GM23248 (cell line): ENCODE measurements around the gene EEA1. TPM values are rescaled to one million over a fixed set of nuclear protein-coding genes. Genes with fewer than 3 reads are reported as not detected.

ENCODE experiments used
- DNase-seq: peaks from one replicate; pipeline ENCODE4 v3.0.0-alpha.2; 2015
- H2AFZ ChIP-seq: fragments of 200-600 bp; sonication (generic); 2 replicates; pipeline ENCODE4 v1.6.1; 2016; ENCODE audit warnings: antibody characterized with exemption
- H3F3A ChIP-seq: fragments of 200-600 bp; sonication (generic); 2 replicates; pipeline ENCODE4 v1.6.1; 2016; ENCODE audit warnings: mild to moderate bottlenecking, antibody characterized with exemption, mixed run types; ENCODE audit not compliant: insufficient read depth
- H3K27ac ChIP-seq: fragments of 200-600 bp; sonication (generic); 2 replicates; pipeline ENCODE4 v1.5.1; 2016; ENCODE audit warnings: mild to moderate bottlenecking
- H3K27me3 ChIP-seq: fragments of 200-600 bp; sonication (generic); replicated peaks from 2 replicates; pipeline ENCODE4 v1.6.1; 2016; ENCODE audit warnings: mild to moderate bottlenecking; ENCODE audit not compliant: insufficient read depth
- H3K36me3 ChIP-seq: fragments of 200-600 bp; sonication (generic); 2 replicates; pipeline ENCODE4 v1.6.1; 2016; ENCODE audit warnings: low read depth, mild to moderate bottlenecking
- H3K4me1 ChIP-seq: fragments of 200-600 bp; sonication (generic); 2 replicates; pipeline ENCODE4 v1.6.1; 2016; ENCODE audit warnings: mild to moderate bottlenecking; ENCODE audit not compliant: insufficient read depth
- H3K4me2 ChIP-seq: fragments of 200-600 bp; sonication (generic); one replicate; pipeline ENCODE4 v1.6.1; 2016; ENCODE audit warnings: mild to moderate bottlenecking; ENCODE audit not compliant: unreplicated experiment
- H3K4me3 ChIP-seq: fragments of 200-600 bp; sonication (generic); 2 replicates; pipeline ENCODE4 v1.5.1; 2016; ENCODE audit warnings: mild to moderate bottlenecking
- H3K79me2 ChIP-seq: fragments of 200-600 bp; sonication (generic); 2 replicates; pipeline ENCODE4 v1.6.1; 2016; ENCODE audit warnings: mild to moderate bottlenecking; ENCODE audit not compliant: insufficient read depth
- H3K9ac ChIP-seq: fragments of 200-600 bp; sonication (generic); 2 replicates; pipeline ENCODE4 v1.6.1; 2016; ENCODE audit warnings: mild to moderate bottlenecking
- H3K9me2 ChIP-seq: fragments of 200-600 bp; sonication (generic); 2 replicates; pipeline ENCODE4 v1.6.1; 2016; ENCODE audit warnings: mixed run types, mild to moderate bottlenecking, moderate library complexity; ENCODE audit not compliant: insufficient read depth
- H3K9me3 ChIP-seq: fragments of 200-600 bp; sonication (generic); one replicate; pipeline ENCODE4 v1.6.1; 2017; ENCODE audit warnings: low read depth
- H4K20me1 ChIP-seq: fragments of 200-600 bp; sonication (generic); 2 replicates; pipeline ENCODE4 v1.6.0; 2016; ENCODE audit not compliant: insufficient read depth
- EZH2 ChIP-seq: fragments of 200-600 bp; sonication (generic); IDR thresholded peaks from 2 replicates; pipeline ENCODE4 v1.6.1; 2018; ENCODE audit warnings: antibody characterized with exemption, mild to moderate bottlenecking; ENCODE audit not compliant: insufficient read depth, poor library complexity, severe bottlenecking
- EZH2phosphoT487 ChIP-seq: fragments of 200-600 bp; sonication (generic); IDR thresholded peaks from 2 replicates; pipeline ENCODE4 v1.6.1; 2018; ENCODE audit warnings: antibody characterized with exemption, moderate library complexity, mild to moderate bottlenecking, low read depth; ENCODE audit not compliant: insufficient read depth
- WGBS, 2 experiments: methylation state at CpG; one replicate each; pipeline ENCODE4 v1.1.6; 2015 to 2017; ENCODE audit warnings: low lambda C conversion rate in 2 of 2, low coverage in 1 of 2; ENCODE audit errors: missing lambda C conversion rate in 2 of 2; 5-methylcytosine and 5-hydroxymethylcytosine counted together
- in situ Hi-C: fragments of 300-500 bp; cut with MboI; formaldehyde crosslinking; loops from 2 replicates; pipeline ENCODE4 v1.15.0; 2020
- polyA plus RNA-seq: library from polyadenylated mRNA; unstranded; fragments of >200 nt; fragmentation: Nextera tagmentation; extraction: Ambion mirVana; gene quantifications from 2 replicates; pipeline ENCODE4 v1.2.1, GENCODE V29; 2016
- total RNA-seq: library from RNA; depleted of rRNA; stranded (reverse); fragments of >200 nt; shearing (Covaris generic); gene quantifications from 2 replicates; pipeline ENCODE4 v1.2.3, GENCODE V29; 2014

EEA1 gene
- total and polyA plus RNA-seq, 2 experiments from 2014 or later: 17.8 to 55.7 TPM

DNA sequence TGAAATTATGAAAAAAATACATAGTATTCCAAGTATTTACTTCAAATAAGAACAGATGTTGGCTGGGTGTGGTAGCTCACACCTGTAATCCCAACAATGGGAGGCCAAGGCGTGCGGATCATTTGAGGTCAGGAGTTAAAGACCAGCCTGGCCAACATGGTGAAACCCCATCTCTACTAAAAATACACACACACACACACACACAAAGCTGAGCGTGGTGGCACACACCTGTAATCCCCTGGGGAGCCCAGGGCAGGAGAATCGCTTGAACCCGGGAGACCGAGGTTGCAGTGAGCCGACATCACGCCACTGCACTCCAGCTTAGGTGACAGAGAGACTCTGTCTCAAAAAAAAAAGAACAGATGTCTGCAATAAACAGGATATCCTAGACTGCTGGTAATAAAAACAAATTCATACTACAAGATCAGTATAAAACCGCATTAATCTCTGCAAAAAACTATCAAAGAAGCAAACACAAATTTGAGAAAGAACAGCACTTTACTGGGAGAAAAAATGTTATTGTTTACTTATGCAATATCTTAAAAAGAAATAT lies 23.8 kb downstream of the EEA1 start:
- no peaks in the 10 kb centered on the region for H3K36me3 ChIP-seq
- TF ChIP-seq EZH2 (no peak), EZH2phosphoT487 (no peak)
- no peaks in the 10 kb centered on the region for H4K20me1 ChIP-seq
- no peaks in the 10 kb centered on the region for H3K27me3 ChIP-seq
- no peaks in the 10 kb centered on the region for H3K9me3 ChIP-seq
- 82 to 88% methylated on average over 9 of the region's 9 CpGs for WGBS, 2 experiments
- H2AFZ ChIP-seq: no peak overlapping the region
- peaks cover 6% of the 10 kb centered on the region for H3K4me1 ChIP-seq
- no peaks in the 10 kb centered on the region for H3K9me2 ChIP-seq
- DNase-seq: no peak
- peaks cover 9% of the 10 kb centered on the region for H3F3A ChIP-seq
- H3K9ac ChIP-seq: no peak overlapping the region
- in situ Hi-C loops: no loop called here
- no peak overlapping the region for H3K27ac ChIP-seq
- no peak overlapping the region for H3K4me3 ChIP-seq
- H3K4me2 ChIP-seq: no peak overlapping the region
- H3K79me2 ChIP-seq: peaks cover 100% of the 10 kb centered on the region

DNA sequence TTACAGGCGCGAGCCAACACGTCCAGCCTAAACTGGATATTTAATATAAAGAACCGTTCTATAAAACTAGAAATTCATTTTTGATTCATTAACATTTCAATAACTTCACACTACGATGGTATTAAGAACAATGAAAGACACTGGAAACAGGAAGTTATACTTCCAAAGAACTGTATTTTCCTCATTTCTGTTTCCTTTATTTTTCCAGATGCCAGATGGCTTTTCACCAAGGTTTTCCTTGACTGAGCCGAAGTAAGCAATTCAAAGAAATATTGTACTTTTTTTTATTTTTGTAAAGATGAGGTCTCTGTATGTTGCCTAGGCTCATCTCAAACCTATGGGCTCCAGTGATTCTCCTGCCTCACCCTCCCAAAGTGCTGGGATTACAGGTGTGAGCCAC lies 28.2 kb downstream of the EEA1 start:
- Histone ChIP-seq H3K9me3 (no peaks in the 10 kb centered on the region), H2AFZ (no peak overlapping the region), H3F3A (peaks cover 48% of the 10 kb centered on the region), H3K9me2 (no peaks in the 10 kb centered on the region), H4K20me1 (no peaks in the 10 kb centered on the region), H3K4me3 (no peak overlapping the region), H3K27ac (peak overlapping the region; percentile 93), H3K4me2 (no peak overlapping the region), H3K4me1 (peaks cover 29% of the 10 kb centered on the region), H3K9ac (no peak overlapping the region), H3K36me3 (no peaks in the 10 kb centered on the region), H3K79me2 (peaks cover 82% of the 10 kb centered on the region), H3K27me3 (no peaks in the 10 kb centered on the region)
- 63 to 67% methylated on average over 6 of the region's 6 CpGs for WGBS, 2 experiments
- in situ Hi-C loops: no loop called here
- no peak for DNase-seq
- no peak for TF ChIP-seq EZH2
- no peak for TF ChIP-seq EZH2phosphoT487

GRCh38 chr12:92899386-92900001 lies 29.6 kb downstream of the EEA1 start:
- TF ChIP-seq EZH2phosphoT487 (no peak), EZH2 (no peak)
- WGBS, 2 experiments: 1 to 2% methylated on average over 3 of the region's 3 CpGs
- Histone ChIP-seq H3K36me3 (no peaks in the 10 kb centered on the region; the same call in 1 of the 2 replicates), H3F3A (peaks cover 53% of the 10 kb centered on the region), H4K20me1 (no peaks in the 10 kb centered on the region), H3K4me3 (peak overlapping the region; percentile 61), H3K4me2 (peak overlapping the region; percentile 84), H3K9me2 (no peaks in the 10 kb centered on the region), H3K9me3 (no peaks in the 10 kb centered on the region), H3K9ac (peak overlapping the region; percentile 73), H2AFZ (peak overlapping the region; percentile 69), H3K27ac (peak overlapping the region; percentile 93), H3K79me2 (peaks cover 82% of the 10 kb centered on the region), H3K27me3 (no peaks in the 10 kb centered on the region), H3K4me1 (peaks cover 29% of the 10 kb centered on the region)
- DNase-seq: peak; percentile 98
- in situ Hi-C loops: no loop called here

DNA sequence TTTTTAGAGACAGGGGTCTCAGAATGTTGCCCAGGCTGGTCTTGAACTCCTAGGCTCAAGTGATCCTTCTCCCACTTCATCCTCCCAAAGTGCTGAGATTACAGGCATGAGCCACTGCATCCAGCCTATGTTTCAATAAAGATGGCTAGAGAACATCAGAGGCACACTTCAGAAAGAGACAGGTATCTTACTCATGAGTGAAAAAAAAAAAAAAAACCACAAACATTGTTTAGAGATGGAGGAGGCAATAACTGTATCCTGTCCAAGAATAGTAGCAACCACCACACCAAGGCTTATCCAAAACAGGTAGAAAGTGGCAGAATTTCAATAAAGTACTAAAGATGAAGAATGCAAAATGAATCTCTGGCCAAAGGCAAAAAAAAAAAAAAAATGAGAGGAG lies 30.3 kb downstream of the EEA1 start:
- peak; percentile 62 for DNase-seq
- in situ Hi-C loops: no loop called here

More for the DNA sequence above, 30.3 kb downstream of the EEA1 start:
- peak overlapping the region; percentile 47 for H3K4me3 ChIP-seq
- H3K4me2 ChIP-seq: peak overlapping the region; percentile 23
- no peaks in the 10 kb centered on the region for H4K20me1 ChIP-seq
- H3K27me3 ChIP-seq: no peaks in the 10 kb centered on the region
- no peaks in the 10 kb centered on the region; the same call in 1 of the 2 replicates for H3K36me3 ChIP-seq
- H3K79me2 ChIP-seq: peaks cover 82% of the 10 kb centered on the region
- peaks cover 55% of the 10 kb centered on the region for H3F3A ChIP-seq
- no peaks in the 10 kb centered on the region for H3K9me3 ChIP-seq
- peak overlapping the region; percentile 93 for H3K27ac ChIP-seq
- TF ChIP-seq EZH2 (no peak), EZH2phosphoT487 (no peak)
- H2AFZ ChIP-seq: no peak overlapping the region
- H3K9me2 ChIP-seq: no peaks in the 10 kb centered on the region
- H3K9ac ChIP-seq: peak overlapping the region; percentile 73
- H3K4me1 ChIP-seq: peaks cover 29% of the 10 kb centered on the region
